Upper lobe of left lung (tissue), 6 donors: ENCODE data around the gene ABLIM2. TPM values are rescaled to one million over a fixed set of nuclear protein-coding genes. Genes with fewer than 3 reads are reported as not detected.

ENCODE experiments used
- ATAC-seq, 2 donors: fragments of 200-7000 bp; cut with Tn5 transposase; one replicate each; pipeline ENCODE4 v1.9.1; 2022; ENCODE audit warnings: mild to moderate bottlenecking in 2 of 2, moderate library complexity in 2 of 2; ENCODE audit not compliant: low FRiP score in 2 of 2
- DNase-seq, 2 donors: peaks; one replicate each; pipeline ENCODE4 v3.0.0-alpha.2; 2019 to 2020
- H3K27ac ChIP-seq, 4 donors: fragments of 200-600 bp; sonication (generic); one replicate each; pipeline ENCODE4 v1.5.1; 2016 to 2019
- H3K27me3 ChIP-seq, 4 donors: fragments of 200-600 bp; sonication (generic); one replicate each; pipeline ENCODE4 v1.5.1; 2017 to 2019
- H3K36me3 ChIP-seq, 4 donors: fragments of 200-600 bp; sonication (generic); one replicate each; pipeline ENCODE4 v1.5.1; 2016 to 2019
- H3K4me1 ChIP-seq, 4 donors: fragments of 200-600 bp; sonication (generic); one replicate each; pipeline ENCODE4 v1.5.1; 2018 to 2019
- H3K4me3 ChIP-seq, 4 donors: fragments of 200-600 bp; sonication (generic); one replicate each; pipeline ENCODE4 v1.5.1; 2017 to 2019; ENCODE audit warnings: mild to moderate bottlenecking in 2 of 4, moderate library complexity in 1 of 4
- H3K9me3 ChIP-seq, 4 donors: fragments of 200-600 bp; sonication (generic); one replicate each; pipeline ENCODE4 v1.5.1; 2018 to 2019
- EP300 ChIP-seq, 4 donors: sonication (generic); formaldehyde crosslinking; IDR thresholded peaks; one replicate each; pipeline ENCODE4 v1.5.1; 2017; ENCODE audit warnings: antibody characterized with exemption in 4 of 4, control low read depth in 2 of 4
- POLR2A ChIP-seq, 4 donors: fragments of 450-650 bp; IDR thresholded peaks; one replicate each; pipeline ENCODE4 v1.5.1; 2016 to 2017; ENCODE audit warnings: antibody characterized with exemption in 4 of 4, mild to moderate bottlenecking in 2 of 4
- POLR2AphosphoS5 ChIP-seq, 2 donors: sonication (generic); formaldehyde crosslinking; IDR thresholded peaks; one replicate each; pipeline ENCODE4 v1.5.1; 2017; ENCODE audit warnings: antibody characterized with exemption in 2 of 2
- WGBS, 2 donors: methylation state at CpG; one replicate each; pipeline ENCODE4 v1.1.5; 2017 to 2018; 5-methylcytosine and 5-hydroxymethylcytosine counted together
- total RNA-seq, 6 donors: library from RNA; depleted of rRNA in 4 of 6; stranded (reverse); fragments of >200 nt in 4 of 6; gene quantifications; one replicate each; pipeline versions ENCODE4 v1.1.0 to v1.2.1, GENCODE V29; 2016 to 2021
- TF ChIP-seq, protein P1 (sequence below), 6 experiments: fragments of 450-650 bp in 4 of 6; fragments of 200-600 bp in 2 of 6; sonication (generic) in 2 of 6; IDR thresholded peaks; one replicate each; pipeline ENCODE4 v1.5.1; 2016 to 2019; ENCODE audit warnings: antibody characterized with exemption in 6 of 6
- donor health status: DM: no; HTN: no; CAD: no; lungs with moderate emphysema.
- donor health status: DM: no; HTN: yes; CAD: no; lungs with severe emphysema.

Gene ABLIM2
- total RNA-seq, 6 donors from 2014 or later: 3.6 to 36.9 (median 8.1) TPM

DNA sequence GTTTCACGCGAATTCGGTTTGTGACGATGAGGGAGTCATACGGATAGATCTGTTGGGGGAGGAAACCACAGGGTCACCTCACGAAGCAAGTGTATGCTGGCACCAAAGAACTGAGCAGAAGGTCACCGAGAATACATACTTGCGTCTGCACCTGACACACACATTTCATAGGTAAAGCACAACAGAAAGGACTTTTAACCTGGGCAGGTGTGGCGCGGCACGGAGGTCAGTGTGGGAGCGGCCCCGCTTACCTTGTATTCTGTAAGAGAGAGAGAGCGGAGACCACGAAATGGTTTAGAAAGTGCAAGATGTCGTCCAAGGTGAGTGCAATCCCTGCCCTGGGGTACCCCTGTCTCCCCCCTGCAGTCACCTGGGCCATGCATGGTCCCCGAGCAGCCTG is 175.3 kb downstream of the ABLIM2 start:
- TF ChIP-seq POLR2A (IDR thresholded peaks at IDR 0.05) (no peak), POLR2AphosphoS5 (IDR thresholded peaks at IDR 0.05) (no peak), EP300 (IDR thresholded peaks at IDR 0.05) (no peak)
- TF ChIP-seq, protein P1, sequence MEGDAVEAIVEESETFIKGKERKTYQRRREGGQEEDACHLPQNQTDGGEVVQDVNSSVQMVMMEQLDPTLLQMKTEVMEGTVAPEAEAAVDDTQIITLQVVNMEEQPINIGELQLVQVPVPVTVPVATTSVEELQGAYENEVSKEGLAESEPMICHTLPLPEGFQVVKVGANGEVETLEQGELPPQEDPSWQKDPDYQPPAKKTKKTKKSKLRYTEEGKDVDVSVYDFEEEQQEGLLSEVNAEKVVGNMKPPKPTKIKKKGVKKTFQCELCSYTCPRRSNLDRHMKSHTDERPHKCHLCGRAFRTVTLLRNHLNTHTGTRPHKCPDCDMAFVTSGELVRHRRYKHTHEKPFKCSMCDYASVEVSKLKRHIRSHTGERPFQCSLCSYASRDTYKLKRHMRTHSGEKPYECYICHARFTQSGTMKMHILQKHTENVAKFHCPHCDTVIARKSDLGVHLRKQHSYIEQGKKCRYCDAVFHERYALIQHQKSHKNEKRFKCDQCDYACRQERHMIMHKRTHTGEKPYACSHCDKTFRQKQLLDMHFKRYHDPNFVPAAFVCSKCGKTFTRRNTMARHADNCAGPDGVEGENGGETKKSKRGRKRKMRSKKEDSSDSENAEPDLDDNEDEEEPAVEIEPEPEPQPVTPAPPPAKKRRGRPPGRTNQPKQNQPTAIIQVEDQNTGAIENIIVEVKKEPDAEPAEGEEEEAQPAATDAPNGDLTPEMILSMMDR (IDR thresholded peaks at IDR 0.05): no peak
- no peak for ATAC-seq
- no peak for DNase-seq
- H3K9me3 ChIP-seq: no peaks in the 10 kb centered on the region
- no peak overlapping the region for H3K27ac ChIP-seq
- H3K36me3 ChIP-seq: no peaks in the 10 kb centered on the region
- H3K4me3 ChIP-seq: no peak overlapping the region
- H3K4me1 ChIP-seq: peaks cover 5 to 13% (median 7%) of the 10 kb centered on the region in 4 donors
- H3K27me3 ChIP-seq: no peaks in the 10 kb centered on the region
- WGBS, 2 donors: 91 to 100% methylated on average over 15 to 17 of the region's 17 CpGs

DNA sequence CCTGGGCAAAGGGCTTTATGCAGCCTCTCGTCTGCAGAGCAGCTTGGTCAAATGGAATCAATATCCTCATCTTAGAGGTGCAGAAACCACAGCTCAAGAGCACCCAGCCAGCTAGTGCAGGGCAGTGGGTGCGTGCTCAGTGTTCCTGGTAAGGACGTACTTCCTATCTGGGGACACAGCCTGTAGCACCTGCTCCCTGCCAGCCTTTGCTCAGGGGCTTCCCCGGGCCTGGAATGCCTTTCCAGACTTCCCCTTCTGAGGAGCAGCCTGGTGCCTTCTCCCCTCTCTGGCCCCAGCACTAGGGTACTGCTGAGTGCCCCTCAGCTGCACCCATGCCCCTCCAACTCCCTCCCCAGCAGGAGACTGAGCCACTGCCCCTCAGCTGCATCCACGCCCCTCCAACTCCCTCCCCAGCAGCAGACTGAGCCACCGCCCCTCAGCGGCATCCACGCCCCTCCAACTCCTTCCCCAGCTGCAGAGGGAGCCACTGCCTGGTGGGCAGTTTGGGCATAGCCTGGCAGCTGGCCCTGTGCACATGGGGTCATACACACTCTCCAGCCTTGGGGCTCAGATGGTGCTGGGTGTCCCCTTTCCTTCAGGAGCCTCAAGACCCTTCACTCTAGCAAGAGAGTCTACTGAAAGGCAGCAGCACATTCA is 176.7 kb downstream of the ABLIM2 start:
- no peak for TF ChIP-seq POLR2A (IDR thresholded peaks at IDR 0.05)
- TF ChIP-seq POLR2AphosphoS5 (IDR thresholded peaks at IDR 0.05): no peak
- TF ChIP-seq, protein P1 (IDR thresholded peaks at IDR 0.05): no peak
- no peak for TF ChIP-seq EP300 (IDR thresholded peaks at IDR 0.05)
- ATAC-seq (peak in 1 of 2 donors; percentile 1), DNase-seq (peak in 1 of 2 donors; percentile 78)
- Histone ChIP-seq H3K27me3 (no peaks in the 10 kb centered on the region), H3K4me1 (peaks cover 11 to 19% (median 13%) of the 10 kb centered on the region in 4 donors), H3K27ac (no peak overlapping the region), H3K36me3 (no peaks in the 10 kb centered on the region), H3K4me3 (no peak overlapping the region), H3K9me3 (no peaks in the 10 kb centered on the region)
- WGBS, 2 donors: 56 to 81% methylated on average over 4 to 8 of the region's 8 CpGs

DNA sequence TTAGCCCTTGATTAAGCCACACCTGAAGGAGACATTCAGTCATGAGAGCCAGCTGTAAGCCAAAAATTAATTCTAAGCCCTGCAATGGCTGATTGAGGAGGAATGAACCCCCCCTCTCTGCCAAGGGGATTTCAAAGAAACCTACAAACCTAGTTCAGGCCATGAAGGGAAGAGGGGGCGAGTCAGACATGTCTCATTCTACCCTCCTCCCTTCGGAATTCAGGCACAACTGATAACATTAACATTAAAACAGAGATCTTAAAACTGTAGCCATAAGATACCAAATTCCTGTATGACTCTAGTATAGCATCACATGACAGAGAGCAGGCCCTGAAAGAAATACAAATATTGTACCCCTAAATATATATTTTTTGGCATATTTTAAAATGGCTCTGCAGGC is 178.6 kb downstream of the ABLIM2 start:
- TF ChIP-seq EP300 (IDR thresholded peaks at IDR 0.05): no peak
- TF ChIP-seq, protein P1 (IDR thresholded peaks at IDR 0.05): no peak
- no peak for TF ChIP-seq POLR2A (IDR thresholded peaks at IDR 0.05)
- no peak for TF ChIP-seq POLR2AphosphoS5 (IDR thresholded peaks at IDR 0.05)
- no peaks in the 10 kb centered on the region for H3K9me3 ChIP-seq
- H3K36me3 ChIP-seq: no peaks in the 10 kb centered on the region
- WGBS, 2 donors: 89 to 91% methylated on average over 2 of the region's 2 CpGs
- no peaks in the 10 kb centered on the region for H3K27me3 ChIP-seq
- ATAC-seq (no peak), DNase-seq (no peak)
- H3K27ac ChIP-seq: no peak overlapping the region
- peaks cover 6 to 14% (median 12%) of the 10 kb centered on the region in 4 donors for H3K4me1 ChIP-seq
- H3K4me3 ChIP-seq: no peak overlapping the region

DNA sequence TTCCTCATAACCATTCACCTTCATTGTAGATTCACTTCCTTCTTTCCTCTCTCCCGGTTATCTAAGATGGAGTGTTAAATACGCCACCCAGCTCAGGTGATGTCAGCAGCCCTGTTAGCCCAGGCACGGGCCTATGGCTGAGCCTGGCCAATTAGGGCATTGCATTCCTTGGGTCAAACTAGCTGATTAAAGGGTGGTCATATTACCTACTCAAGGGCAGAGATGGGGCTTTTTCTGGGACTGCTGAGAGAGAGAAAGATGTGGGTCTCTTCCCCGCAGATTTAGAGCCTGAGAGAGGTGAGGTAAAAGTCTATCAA is 179.0 kb downstream of the ABLIM2 start:
- H3K4me3 ChIP-seq: no peak overlapping the region
- H3K9me3 ChIP-seq: no peaks in the 10 kb centered on the region
- no peaks in the 10 kb centered on the region for H3K36me3 ChIP-seq
- H3K4me1 ChIP-seq: peaks cover 6 to 14% (median 12%) of the 10 kb centered on the region in 4 donors
- TF ChIP-seq POLR2AphosphoS5 (IDR thresholded peaks at IDR 0.05): no peak
- TF ChIP-seq EP300 (IDR thresholded peaks at IDR 0.05): no peak
- TF ChIP-seq, protein P1 (IDR thresholded peaks at IDR 0.05): no peak
- no peak for TF ChIP-seq POLR2A (IDR thresholded peaks at IDR 0.05)
- ATAC-seq (no peak), DNase-seq (no peak)
- no peak overlapping the region for H3K27ac ChIP-seq
- H3K27me3 ChIP-seq: no peaks in the 10 kb centered on the region
- 72 to 79% methylated on average over 4 of the region's 4 CpGs for WGBS, 2 donors
